ENCODE results near the gene CNTN2.

DNA sequence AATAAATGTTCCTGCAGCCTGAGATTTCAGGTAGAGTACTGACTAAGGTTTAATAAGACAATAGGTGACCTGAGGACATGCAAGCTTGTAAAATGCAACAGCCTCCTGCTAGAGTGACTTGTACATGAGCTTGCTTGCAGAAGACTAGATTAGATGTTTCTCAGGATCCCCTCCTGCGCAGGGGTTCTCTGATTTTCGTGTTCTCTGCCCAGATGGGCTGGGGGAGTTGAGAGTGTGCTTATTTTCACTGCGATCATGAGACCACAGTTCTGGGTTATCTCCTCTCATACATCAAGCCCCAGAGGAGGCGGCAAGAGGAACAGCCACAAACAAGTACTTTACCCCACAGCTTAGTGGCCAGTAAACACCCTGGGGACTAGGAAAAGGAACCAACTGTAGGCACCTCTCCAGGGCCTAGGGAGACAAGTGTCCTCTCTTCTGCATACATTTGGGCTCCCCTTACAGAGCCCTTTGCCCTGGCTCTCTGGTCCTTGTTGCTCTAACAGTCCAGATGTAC, 33.3 kb downstream of the CNTN2 start:
- TF ChIP-seq, protein P1, sequence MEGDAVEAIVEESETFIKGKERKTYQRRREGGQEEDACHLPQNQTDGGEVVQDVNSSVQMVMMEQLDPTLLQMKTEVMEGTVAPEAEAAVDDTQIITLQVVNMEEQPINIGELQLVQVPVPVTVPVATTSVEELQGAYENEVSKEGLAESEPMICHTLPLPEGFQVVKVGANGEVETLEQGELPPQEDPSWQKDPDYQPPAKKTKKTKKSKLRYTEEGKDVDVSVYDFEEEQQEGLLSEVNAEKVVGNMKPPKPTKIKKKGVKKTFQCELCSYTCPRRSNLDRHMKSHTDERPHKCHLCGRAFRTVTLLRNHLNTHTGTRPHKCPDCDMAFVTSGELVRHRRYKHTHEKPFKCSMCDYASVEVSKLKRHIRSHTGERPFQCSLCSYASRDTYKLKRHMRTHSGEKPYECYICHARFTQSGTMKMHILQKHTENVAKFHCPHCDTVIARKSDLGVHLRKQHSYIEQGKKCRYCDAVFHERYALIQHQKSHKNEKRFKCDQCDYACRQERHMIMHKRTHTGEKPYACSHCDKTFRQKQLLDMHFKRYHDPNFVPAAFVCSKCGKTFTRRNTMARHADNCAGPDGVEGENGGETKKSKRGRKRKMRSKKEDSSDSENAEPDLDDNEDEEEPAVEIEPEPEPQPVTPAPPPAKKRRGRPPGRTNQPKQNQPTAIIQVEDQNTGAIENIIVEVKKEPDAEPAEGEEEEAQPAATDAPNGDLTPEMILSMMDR (IDR thresholded peaks at IDR 0.05; ENCODE audit: borderline replicate concordance, extremely low read depth, low read length, poor library complexity, severe bottlenecking) = no peak
- TF ChIP-seq EZH2 (IDR thresholded peaks at IDR 0.05; ENCODE audit: borderline replicate concordance, low read depth, low read length, severe bottlenecking) = no peak
